GM23248 (cell line): Measurements from ENCODE around the gene TUBG2.

ENCODE experiments used
- EZH2 ChIP-seq: fragments of 200-600 bp; sonication (generic); IDR thresholded peaks from 2 replicates; pipeline ENCODE4 v1.6.1; 2018; ENCODE audit warnings: antibody characterized with exemption, mild to moderate bottlenecking; ENCODE audit not compliant: insufficient read depth, poor library complexity, severe bottlenecking
- EZH2phosphoT487 ChIP-seq: fragments of 200-600 bp; sonication (generic); IDR thresholded peaks from 2 replicates; pipeline ENCODE4 v1.6.1; 2018; ENCODE audit warnings: antibody characterized with exemption, moderate library complexity, mild to moderate bottlenecking, low read depth; ENCODE audit not compliant: insufficient read depth

GRCh38 chr17:42709561-42709960, 50.5 kb downstream of the TUBG2 start:
- TF ChIP-seq EZH2 (no peak), EZH2phosphoT487 (no peak)
